ENCODE measurements around the gene ZNF311.

ZNF311 gene

DNA sequence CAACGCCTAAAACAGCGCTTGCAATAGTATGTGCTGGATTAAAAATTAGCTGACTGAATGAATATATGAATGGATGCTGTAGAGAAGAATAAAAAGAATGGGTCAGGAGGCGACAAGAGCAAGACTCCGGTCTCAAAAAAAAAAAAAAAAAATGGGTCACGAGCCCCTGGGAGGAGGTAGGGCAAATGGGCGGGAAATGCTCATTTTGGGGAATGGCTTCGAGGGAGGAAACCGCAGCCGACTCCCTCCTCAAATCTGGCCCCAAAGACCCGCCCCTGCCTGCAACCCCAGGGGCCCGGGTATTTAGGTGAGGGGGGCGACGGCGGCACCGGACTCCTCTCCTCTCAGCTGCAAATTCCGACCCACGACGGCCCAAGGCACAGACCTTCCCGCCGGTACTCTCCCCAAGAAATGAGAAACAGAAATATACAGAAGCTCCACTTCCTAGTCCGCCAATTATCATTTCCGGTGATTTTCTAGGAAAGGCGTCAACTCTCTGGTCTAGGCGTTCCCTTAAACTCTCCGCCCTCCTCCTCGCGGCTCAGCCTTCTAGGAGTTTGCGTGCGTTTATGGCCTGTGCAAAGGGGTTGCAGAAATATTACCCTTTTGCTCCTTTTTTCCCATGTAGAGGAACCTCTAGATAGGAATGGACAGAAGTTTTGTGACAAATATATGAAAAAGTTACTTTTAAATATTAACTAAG lies at the start of gene ZNF311:
TSS of gene ZNF311 (minus strand) at position 133 of the 703 bp plus-strand sequence. CDS start 1,361 bp downstream, outside the sequence.
- FAIRE-seq, result no peak

DNA sequence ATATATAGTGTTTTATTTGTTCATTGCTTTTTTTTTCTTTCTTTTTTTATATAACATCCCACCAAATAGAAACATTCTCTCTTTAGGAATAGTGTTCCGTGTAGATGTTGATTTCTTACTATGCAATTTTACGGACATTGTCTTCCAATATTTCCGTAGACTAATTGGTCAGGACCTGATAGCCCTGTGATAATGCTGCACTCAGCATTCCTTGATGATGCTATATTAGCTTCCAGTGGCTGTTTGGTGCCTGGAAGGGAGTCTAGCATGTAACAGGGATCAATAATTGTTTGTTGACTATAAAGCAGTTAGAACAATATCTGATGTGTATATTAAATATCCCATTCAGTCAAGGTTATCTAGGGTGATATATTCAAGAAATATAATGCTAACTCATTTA lies 46.6 kb upstream of the ZNF311 start:
- FAIRE-seq, result no peak

DNA sequence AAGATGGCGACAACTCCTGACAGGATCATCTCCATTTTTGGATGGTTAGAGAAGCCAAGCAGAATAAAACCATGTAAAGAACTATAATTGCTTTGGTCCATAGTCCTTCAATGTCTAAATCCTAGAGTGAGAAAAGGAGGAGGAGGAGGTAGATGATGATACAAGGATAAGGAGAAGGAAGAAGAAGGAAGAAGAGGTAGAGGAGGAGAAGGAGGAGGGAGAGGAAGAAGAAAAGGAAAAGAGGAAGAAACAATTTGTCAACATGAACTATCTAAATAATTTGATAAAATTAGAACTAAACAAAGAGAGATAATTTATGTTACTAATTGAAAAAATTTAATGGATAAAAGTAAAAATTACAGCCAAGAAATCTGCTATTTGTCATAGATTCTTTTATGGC lies 40.0 kb upstream of the ZNF311 start, which contains the start of gene OR2W1:
TSS of gene OR2W1 (minus strand) at position 101 of the 400 bp plus-strand sequence. CDS start at position 101, 0 bp downstream.
- no peak for FAIRE-seq

DNA sequence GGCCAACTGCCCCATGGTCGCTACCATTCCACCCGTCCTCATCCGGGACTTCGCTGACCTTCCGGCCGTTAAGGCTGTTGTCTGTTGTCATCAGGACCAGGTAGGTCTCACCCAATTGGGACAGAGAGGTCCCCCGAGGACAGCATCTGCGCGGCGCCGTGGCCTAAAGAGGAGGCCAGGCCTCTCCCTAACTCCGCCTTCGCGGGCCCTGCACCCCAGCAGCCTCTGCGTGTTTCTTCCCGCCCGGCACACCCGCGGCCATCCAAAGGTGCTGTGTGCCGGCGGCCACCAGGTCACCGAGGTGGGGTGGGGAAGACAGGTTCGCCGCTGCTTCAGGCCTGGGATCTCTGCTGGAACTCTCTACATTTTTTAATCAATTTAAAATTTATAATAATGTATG lies 30.8 kb upstream of the ZNF311 start:
- FAIRE-seq, result no peak

DNA sequence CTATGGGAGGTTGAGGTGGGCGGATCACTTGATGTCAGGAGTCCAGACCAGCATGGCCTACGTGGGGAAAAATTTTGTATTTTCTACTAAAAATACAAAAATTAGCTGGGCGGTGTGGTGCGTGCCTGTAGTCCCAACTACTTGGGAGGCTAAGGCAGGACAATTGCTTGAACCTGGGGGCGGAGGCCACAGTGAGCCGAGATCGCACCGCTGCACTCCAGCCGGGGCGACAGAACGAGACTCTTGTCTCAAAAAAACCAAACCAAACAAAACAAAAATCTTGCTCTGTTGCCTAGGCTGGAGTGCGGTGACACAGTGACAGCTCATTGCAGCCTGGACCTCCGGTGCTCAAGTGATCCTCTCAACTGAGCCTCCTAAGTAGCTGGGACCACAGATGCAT lies 23.7 kb upstream of the ZNF311 start:
- no peak for FAIRE-seq

DNA sequence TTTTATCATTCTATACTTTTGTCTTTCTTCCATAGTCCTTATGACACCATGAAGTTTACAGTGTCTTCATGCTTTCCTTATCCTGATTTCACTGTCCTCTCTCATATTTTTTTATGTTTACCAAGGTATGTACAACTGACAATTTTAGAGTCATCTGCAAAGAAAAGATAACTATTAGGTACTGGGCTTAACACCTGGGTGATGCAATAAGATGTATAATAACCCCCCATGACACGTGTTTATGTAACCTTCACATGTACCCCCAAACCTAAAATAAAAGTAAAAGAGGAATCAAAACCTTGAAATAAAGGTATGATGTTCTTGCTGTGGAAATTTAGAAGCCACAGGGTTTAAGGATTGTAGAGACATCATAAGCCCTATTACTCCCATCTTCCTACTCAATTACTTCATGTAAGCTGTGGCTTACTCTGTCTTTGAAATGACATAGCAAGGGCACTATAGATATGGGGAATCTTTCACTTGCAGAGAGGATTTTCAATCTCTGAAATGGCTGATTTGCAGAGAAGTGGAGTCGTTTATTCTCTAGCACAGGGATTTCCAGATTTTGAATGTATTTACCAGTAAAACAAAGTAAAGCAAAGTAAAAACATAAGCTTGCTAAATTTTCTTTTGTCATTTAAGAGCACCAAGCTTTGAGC lies 20.9 kb upstream of the ZNF311 start:
- FAIRE-seq, result no peak

DNA sequence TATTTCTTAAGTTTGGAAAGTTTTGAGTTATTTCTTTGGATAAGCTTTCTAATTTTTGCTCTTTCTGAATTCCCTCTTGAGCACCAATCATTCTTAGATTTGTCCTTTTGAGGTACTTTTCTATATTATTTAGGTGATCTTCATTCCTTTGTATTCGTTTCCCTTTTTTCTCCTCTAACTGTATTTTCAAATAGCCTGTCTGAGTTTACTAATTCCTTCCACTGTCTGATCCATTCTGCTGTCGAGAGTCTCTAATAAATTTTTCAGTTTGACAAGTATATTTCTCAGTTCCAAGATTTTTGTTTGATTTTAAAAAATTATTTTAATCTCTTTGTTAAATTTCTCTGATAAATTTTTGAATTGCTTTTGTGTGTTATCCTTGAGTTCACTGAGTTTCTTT lies 16.3 kb upstream of the ZNF311 start:
- FAIRE-seq, result no peak

DNA sequence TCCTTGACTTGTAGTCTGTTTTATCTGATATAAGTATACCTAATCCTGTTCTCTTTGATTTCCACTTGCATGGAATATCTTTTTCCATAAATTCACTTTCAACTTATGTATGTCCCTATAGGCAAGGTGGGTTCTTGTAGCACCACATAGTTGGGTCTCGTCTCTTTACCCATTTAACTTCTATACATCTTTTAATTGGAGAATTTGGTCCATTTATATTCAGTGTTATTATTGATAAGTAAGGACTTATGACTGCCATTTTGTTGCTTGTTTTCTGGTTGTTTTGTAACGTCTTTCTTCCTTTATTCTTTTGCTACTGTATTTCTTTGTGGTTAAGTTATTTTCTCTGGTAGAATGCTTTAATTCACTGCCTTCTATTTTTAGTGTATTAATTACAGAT lies 14.5 kb upstream of the ZNF311 start:
- no peak for FAIRE-seq

DNA sequence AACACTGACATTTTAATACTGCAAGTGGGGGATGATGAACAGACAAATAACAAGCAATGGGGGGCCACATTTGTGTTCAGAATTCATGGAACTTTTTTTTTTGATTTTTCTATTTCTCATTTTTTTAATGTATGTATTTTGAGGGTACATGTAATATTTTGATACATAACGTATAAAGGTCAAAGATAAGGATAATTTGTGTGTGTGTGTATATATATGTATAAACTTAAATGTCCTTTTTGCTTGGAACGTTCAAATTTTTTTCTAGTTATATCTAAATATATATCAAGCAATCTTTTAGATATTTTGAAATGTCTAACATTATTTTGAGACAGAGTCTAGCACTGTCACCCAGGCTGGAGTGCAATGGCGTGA lies 12.3 kb upstream of the ZNF311 start:
- no peak for FAIRE-seq

DNA sequence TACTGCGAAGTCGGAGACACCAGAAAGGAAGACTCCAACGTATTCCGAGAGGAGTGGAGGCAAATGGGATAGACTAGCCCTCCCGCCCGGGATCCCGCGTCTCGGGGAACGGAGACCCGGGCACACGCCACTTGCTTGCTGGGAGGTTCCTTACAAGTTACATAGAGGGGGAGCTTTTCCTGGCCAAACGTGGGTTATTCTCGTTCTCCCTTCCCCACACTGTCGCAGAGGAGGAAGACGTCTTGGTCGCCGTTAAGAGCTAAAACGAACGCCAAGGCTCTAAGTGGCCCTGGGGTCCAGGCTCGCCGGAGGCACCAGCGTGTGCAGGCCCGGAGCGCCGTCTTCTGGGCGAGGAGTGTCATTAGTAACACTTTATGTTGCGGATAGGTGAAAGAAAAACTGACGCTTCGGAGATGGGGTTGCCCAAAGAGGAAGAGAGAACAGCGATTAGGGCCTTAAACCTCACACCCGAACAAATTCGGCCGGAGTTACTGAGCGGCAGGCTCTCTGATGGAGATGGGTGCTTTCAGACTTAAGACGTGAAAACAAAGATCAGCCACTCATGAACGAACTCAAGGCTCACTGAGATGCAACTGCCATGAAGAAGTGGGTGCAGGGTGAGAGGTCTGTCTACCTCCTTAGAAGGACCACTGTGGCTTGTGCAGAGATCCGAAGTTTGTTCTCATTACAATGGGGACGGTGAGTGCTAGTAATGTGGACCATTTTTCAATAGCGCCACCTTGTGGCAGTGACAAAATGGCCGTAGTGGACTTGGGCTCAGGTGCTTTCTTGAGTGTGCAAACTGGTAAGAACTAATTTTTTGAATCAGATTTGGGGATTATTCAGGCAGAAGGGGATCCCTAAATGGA lies 11.7 kb upstream of the ZNF311 start:
- FAIRE-seq, result peak; percentile 87

DNA sequence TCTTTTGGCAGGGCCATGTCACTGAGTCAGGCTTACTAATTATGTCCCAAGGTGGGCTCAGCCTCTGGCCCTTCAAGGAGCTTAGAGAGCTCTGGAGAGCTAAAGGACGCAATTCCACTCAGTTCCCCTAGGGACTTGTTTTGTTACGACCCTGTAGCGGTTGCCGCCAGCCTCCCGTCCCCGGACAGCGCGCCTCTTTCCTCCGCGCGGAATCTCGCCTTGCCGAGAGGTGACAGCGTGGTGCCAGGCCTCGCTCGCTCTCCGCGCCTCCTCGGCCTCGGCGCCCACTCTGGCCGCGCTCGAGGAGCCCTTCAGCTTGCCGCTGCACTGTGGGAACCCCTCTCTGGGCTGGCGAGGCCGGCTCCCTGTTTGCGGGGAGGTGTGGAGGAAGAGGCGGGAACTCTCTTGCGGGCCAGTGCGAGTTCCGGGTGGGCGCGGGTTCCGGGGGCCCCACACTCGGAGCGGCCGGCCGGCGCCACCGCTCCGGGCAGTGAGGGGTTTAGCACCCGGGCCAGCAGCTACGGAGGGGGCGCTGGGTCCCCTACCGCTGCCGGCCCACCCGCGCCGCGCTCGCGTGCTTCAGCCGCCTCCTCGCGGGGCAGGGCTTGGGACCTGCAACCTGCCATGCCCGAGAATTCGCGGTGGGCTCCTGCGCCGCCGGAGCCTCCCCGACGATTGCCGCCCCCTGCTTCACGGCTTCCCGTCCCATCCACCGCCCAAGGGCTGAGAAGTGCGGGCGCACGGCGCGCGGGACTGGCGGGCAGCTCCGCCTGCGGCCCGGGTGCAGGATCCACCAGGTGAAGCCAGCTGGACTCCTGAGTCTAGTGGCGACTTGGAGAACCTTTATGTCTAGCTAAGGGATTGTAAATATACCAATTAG lies 9.9 kb upstream of the ZNF311 start:
- no peak for FAIRE-seq

DNA sequence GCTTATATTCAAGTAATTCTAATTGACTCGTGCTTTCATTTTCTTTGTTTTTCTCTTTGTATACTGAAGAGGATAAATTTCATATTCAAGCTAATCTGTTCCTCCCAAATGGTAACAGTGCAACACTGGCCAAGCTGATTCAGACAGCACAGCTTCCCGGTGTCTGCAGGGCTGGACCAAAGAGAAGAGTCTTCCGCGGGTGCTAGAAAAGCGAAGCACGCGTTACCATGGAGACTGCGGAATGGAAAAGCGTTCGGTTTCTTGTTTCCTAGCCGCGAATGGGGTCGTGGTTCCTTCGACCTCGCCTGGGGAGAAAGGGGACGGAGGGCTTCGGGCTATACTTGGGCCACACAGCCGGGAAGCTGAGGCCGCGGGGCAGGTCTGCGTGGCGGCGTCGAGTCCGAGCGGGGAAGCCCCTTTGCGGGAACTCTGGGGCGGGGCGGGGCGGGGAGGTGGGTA lies 6.2 kb upstream of the ZNF311 start:
- FAIRE-seq, result no peak

DNA sequence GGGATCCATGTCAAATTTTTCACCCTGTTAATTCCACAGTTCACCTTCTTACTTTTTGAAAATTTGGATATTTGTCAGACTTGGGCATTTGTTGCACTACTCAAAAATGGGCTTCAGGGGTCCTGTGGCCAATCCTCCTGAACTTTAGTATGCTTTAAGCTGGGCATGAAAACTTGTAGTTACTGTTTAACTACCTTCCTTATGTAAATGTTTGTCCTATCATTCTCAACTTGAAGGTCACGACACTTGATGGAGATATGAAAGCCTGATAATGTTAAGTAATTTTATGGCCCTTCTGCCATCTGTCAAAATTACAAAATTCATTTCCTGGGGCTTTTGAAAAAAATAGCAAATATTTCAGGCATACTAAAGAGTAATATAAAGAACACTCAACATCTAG lies 4.2 kb upstream of the ZNF311 start:
- FAIRE-seq, result no peak

DNA sequence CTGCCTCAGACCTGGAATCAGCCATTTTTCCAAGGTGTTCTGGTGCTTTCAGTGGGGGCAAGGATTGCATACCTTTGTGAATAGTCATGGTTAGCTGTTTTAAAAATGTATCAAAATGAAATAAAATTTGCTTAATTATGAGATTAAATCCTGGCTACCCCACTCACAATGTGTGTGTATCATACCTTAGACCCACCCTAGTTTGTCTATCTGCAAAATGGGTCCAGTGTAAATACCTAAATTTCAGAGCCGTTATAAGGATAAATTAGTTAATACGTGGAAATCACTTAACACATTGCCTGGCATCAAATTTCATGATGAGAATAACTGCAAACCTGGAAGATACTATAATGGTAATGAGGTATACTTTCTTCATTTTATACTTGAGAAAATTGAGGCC lies 3.0 kb upstream of the ZNF311 start:
- no peak for FAIRE-seq

DNA sequence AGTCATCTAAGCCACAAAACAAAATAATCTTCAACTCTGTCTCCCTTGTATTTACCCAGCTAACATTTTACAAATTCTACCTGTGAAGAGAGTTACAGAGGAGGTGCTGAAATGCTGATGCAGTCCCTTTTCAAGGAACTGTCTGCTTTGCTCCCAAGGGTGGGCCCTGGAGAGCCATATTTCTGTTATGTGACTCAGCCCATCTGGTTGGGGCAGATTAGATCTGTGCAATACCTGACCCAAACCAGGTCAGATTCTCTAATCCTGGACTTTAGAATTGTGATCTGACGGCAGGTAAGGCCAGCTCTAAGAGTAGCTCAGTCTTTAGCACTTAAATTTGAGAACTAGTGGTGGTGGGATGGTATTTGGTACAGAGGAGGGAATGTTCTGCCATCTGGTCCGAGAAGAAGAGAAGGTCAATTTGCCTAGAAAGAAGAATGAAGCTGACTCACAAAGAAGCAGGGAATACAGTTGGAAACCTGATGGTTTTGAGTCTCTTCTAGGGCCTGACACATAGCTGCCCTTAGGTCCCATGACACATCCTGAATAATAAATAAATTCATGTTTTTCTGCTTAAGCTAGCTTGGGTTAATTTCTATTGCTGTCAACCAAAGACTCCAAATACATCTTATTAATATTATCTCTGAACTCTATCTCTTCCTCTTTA lies 8.1 kb downstream of the ZNF311 start:
- FAIRE-seq, result no peak

DNA sequence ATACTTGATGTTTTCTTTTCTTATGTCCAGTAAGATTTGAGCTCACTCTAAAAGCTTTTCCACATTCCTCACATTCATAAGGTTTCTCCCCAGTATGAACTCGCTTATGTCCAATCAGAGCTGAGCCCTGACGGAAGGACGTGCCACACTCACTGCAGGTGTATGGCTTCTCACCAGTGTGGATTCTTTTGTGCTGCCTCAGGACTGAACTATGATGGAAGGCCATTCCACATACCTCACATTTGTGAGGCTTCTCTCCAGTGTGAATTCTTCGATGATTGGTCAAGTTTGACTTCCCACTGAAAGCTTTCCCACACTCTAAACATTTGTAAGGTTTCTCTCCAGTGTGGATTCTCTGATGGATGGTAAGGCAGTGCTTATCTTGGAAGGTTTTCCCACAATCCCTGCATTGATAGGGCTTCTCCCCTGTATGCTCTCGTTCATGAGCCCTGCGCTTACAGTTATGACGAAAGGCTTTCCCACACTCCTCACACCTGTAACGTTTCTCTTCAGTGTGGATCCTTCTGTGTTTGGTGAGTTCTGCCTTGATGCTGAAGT lies 9.9 kb downstream of the ZNF311 start:
- FAIRE-seq, result no peak

DNA sequence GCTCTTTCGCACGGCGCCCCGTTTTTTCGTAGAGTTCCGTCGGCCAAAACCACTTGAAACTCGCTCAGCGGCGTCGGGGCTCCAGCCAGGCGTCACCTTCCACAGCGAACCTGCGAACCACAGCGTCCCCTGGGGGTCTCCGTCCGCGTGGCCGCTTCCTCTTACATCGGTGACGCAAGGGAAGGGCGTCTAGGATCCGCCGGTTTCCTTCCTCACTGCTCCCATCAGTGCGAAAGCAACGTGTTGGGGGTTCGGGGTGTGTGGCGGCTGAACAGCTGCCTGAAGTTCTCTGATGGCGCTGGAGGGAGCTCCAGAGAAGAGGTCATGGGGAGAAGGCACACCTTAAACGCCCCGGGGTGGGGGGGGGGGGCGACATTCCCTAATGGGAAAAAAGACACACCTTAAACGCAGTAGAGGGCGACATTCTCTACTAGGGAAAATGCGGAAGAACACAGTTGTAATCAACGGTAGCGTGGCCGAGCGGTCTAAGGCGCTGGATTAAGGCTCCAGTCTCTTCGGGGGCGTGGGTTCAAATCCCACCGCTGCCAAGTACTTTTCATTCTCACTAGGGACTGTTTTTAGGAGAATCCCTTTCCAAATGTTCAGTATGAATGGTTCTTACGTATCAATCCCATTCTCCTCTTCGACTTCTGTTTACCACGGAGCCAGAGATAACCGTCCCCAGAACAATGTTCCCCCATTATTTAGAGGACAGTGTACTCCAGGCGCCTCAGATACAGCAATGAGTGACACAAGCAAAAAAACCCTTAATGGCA lies 16.4 kb downstream of the ZNF311 start:
- FAIRE-seq, result peak; percentile 65

DNA sequence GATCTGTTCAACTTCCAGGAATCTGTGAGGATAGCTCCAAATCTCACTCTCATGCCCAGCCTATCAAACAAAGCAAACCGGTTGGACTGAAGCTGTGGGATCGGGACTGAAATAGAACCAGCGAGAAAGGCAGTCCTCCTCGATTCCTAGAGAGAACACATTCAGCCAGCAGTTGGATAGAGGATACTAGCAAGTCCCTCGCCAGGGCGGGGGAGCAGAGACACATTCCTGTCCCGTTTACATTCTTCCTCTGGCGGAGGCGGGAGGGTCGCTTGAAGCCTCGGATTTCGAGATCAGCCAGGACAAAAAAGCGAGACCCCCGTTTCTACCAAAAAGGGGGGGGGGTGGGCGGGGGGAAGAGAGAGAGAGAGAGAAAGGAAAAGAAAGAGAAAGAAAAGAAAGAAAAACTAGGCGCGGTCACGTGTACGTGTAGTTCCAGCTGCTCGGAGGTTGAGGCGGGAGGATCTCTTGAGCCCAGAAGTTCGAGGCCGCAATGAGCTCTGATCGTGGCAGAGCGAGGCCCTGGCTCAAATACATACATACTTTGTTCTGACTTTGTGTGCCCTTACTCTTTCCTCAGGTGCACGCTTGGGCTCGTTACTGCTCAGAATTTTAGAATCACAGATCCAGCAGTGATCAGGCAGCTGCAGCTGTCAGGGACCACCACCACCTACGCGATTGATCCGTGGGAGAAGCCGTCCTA lies 19.5 kb downstream of the ZNF311 start:
- peak; percentile 93 for FAIRE-seq

DNA sequence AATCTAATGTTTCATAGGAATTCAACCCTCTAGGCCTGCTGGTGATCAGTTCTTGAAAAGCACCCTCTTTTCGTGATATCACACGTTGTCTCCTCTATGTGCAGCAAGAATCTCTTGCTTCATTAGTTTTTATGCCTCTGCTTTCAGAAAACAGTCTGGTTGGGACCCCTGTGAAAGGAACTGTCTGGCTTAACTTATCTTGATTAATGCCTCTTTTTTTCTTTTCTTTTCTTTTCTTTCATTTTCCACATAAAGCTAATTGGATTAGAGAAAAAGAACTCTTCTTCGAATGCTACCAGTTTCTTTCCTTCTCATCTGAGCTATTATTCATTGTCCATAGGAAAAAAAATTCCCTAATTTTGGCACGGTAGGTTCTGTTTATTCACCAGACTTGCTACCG lies 21.3 kb downstream of the ZNF311 start:
- FAIRE-seq, result no peak

Data from A204.1 (cell line).